Erythroblast (primary cell): ENCODE results near the gene DIP2A.

Experiments used
- GATA1 ChIP-seq: IDR thresholded peaks from 2 replicates; pipeline ENCODE4 v1.6.1; 2011; ENCODE audit warnings: low read depth, mild to moderate bottlenecking, control low read depth, low read length, moderate library complexity
- POLR2A ChIP-seq: IDR thresholded peaks from 2 replicates; pipeline ENCODE4 v1.6.1; 2011; ENCODE audit warnings: mild to moderate bottlenecking, low read length

- TF ChIP-seq POLR2A (no peak), GATA1 (no peak)
These were observed 78.3 kb downstream of the DIP2A start for GRCh38 chr21:46537026-46537425.
